HPDE6-E6E7 (cell line): Measurements from ENCODE around the gene CREG1.
"Not testable (repeated sequence)": the region's sequence is repeated elsewhere in the genome, so short reads cannot be mapped to it uniquely, and the experiment has no call there.

ENCODE experiments used
- DNase-seq: peaks from one replicate; pipeline ENCODE4 v3.0.0; 2011; ENCODE audit warnings: missing footprints; ENCODE audit errors: extremely low spot score

Gene CREG1

GRCh38 chr1:167564612-167565270 lies 11.2 kb upstream of the CREG1 start:
- DNase-seq: no peak

GRCh38 chr1:167563579-167564246 lies 10.2 kb upstream of the CREG1 start:
- DNase-seq: no peak

GRCh38 chr1:167562702-167563101 lies 9.1 kb upstream of the CREG1 start:
- no peak for DNase-seq

GRCh38 chr1:167561753-167562152 lies 8.2 kb upstream of the CREG1 start:
- no peak for DNase-seq

- DNase-seq: peak; percentile 63
Observed at GRCh38 chr1:167555971-167556714, 2.6 kb upstream of the CREG1 start.

GRCh38 chr1:167555072-167555471 lies 1.5 kb upstream of the CREG1 start:
- not testable (repeated sequence) for DNase-seq

GRCh38 chr1:167554028-167554779 lies 642 bp upstream of the CREG1 start:
- DNase-seq: no peak

GRCh38 chr1:167551362-167551761 lies 2.2 kb downstream of the CREG1 start:
- DNase-seq: no peak

- DNase-seq: no peak
Observed at GRCh38 chr1:167548059-167548932, 5.3 kb downstream of the CREG1 start.

- no peak for DNase-seq
Observed at GRCh38 chr1:167546935-167547334, 6.6 kb downstream of the CREG1 start.

- no peak for DNase-seq
Observed at GRCh38 chr1:167545349-167545748, 8.2 kb downstream of the CREG1 start.

- DNase-seq: peak; percentile 63
Observed at GRCh38 chr1:167544447-167545093, 9.0 kb downstream of the CREG1 start.

- DNase-seq: no peak
Observed at GRCh38 chr1:167543199-167543990, 10.2 kb downstream of the CREG1 start.

GRCh38 chr1:167542109-167543032 lies 11.2 kb downstream of the CREG1 start:
- no peak for DNase-seq

GRCh38 chr1:167541610-167542009 lies 12.0 kb downstream of the CREG1 start:
- no peak for DNase-seq

GRCh38 chr1:167541003-167541402 lies 12.6 kb downstream of the CREG1 start:
- DNase-seq: no peak

GRCh38 chr1:167538657-167539056 lies 14.9 kb downstream of the CREG1 start:
- no peak for DNase-seq

GRCh38 chr1:167533851-167534300 lies 19.7 kb downstream of the CREG1 start:
- peak; percentile 75 for DNase-seq
